Sigmoid colon (tissue), 7 donors: Measurements from ENCODE around the gene TGFBR2. TPM values are rescaled to one million over a fixed set of nuclear protein-coding genes. Genes with fewer than 3 reads are reported as not detected.

Experiments used
- DNase-seq: peaks from one replicate; pipeline ENCODE4 v3.0.0-alpha.2; 2019
- H3K27ac ChIP-seq, 4 donors: fragments of 200-600 bp; sonication (generic); one replicate each; pipeline ENCODE4 v1.5.1; 2016 to 2019; ENCODE audit warnings: mild to moderate bottlenecking in 1 of 4
- H3K27me3 ChIP-seq, 3 donors: fragments of 200-600 bp; sonication (generic); one replicate each; pipeline ENCODE4 v1.5.1; 2019; ENCODE audit warnings: mild to moderate bottlenecking in 1 of 3
- H3K36me3 ChIP-seq, 4 donors: fragments of 200-600 bp; sonication (generic); one replicate each; pipeline ENCODE4 v1.5.1; 2016 to 2019
- H3K4me1 ChIP-seq, 4 donors: fragments of 200-600 bp; sonication (generic); one replicate each; pipeline ENCODE4 v1.5.1; 2017 to 2019
- H3K4me3 ChIP-seq, 4 donors: fragments of 200-600 bp; sonication (generic); one replicate each; pipeline ENCODE4 v1.5.1; 2017 to 2019; ENCODE audit warnings: mild to moderate bottlenecking in 2 of 4, moderate library complexity in 1 of 4
- H3K9me3 ChIP-seq, 4 donors: fragments of 200-600 bp in 3 of 4; sonication (generic) in 3 of 4; one replicate each; pipeline versions ENCODE4 v1.5.1 to v1.6.1; 2013 to 2019
- CTCF ChIP-seq, 4 experiments: fragments of 450-650 bp in 3 of 4; fragments of 200-600 bp in 1 of 4; IDR thresholded peaks; one replicate each; pipeline ENCODE4 v1.5.1; 2016 to 2019; ENCODE audit warnings: antibody characterized with exemption in 4 of 4, mild to moderate bottlenecking in 3 of 4, moderate library complexity in 2 of 4
- EP300 ChIP-seq, 4 donors: sonication (generic); formaldehyde crosslinking; IDR thresholded peaks; one replicate each; pipeline ENCODE4 v1.6.1; 2017; ENCODE audit warnings: antibody characterized with exemption in 4 of 4
- POLR2A ChIP-seq, 2 donors: fragments of 450-650 bp; IDR thresholded peaks; one replicate each; pipeline ENCODE4 v1.6.1; 2016; ENCODE audit warnings: antibody characterized with exemption in 2 of 2, mild to moderate bottlenecking in 2 of 2, moderate library complexity in 2 of 2
- POLR2AphosphoS5 ChIP-seq, 4 donors: sonication (generic); formaldehyde crosslinking; IDR thresholded peaks; one replicate each; pipeline ENCODE4 v1.6.1; 2017; ENCODE audit warnings: antibody characterized with exemption in 4 of 4
- WGBS, 2 donors: extraction: QIAGEN DNeasy Blood & Tissue Kit; methylation state at CpG; one replicate each; pipeline ENCODE4 v1.1.7; 2013; 5-methylcytosine and 5-hydroxymethylcytosine counted together
- intact Hi-C: fragments of 100-400 bp; cut with DNase I; formaldehyde crosslinking; loops from one replicate; pipeline ENCODE4 v1.15.1; 2023
- polyA plus RNA-seq, 3 donors: library from polyadenylated mRNA; stranded (reverse); fragments of 200-250 nt; gene quantifications; one replicate each; pipeline ENCODE4 v1.2.3, GENCODE V29; 2013
- total RNA-seq, 4 donors: library from RNA; depleted of rRNA; stranded (reverse); fragments of >200 nt; gene quantifications; one replicate each; pipeline ENCODE4 v1.1.0, GENCODE V29; 2016
- donor health status: healthy with polysubstance abuse.
- donor health status: Bipolar disorder and iron deficiency.
- donor health status: healthy.

Gene TGFBR2
- total and polyA plus RNA-seq, 7 donors: 9.9 to 243 (median 215) TPM

GRCh38 chr3:30608598-30608947 is 2.2 kb downstream of the TGFBR2 start:
- no peak for DNase-seq
- no peaks in the 10 kb centered on the region for H3K27me3 ChIP-seq
- no peaks in the 10 kb centered on the region for H3K36me3 ChIP-seq
- H3K27ac ChIP-seq: peak overlapping the region; percentile 95 to 99 (median 98)
- no peaks in the 10 kb centered on the region for H3K9me3 ChIP-seq
- intact Hi-C loops: loop anchor here (5.0 to 10.0 kb wide), 2 partner anchors 496 to 564 kb away; no protein-coding TSS in a partner anchor
- no peak for TF ChIP-seq CTCF (IDR thresholded peaks at IDR 0.05)
- peak overlapping the region; percentile 80 to 96 (median 92) for H3K4me3 ChIP-seq
- peaks cover 0 to 71% (median 41%) of the 10 kb centered on the region in 4 donors for H3K4me1 ChIP-seq
- 37 to 51% methylated on average over 2 of the region's 2 CpGs for WGBS, 2 donors

GRCh38 chr3:30609930-30610701 is 3.7 kb downstream of the TGFBR2 start:
- H3K36me3 ChIP-seq: no peaks in the 10 kb centered on the region
- WGBS, 2 donors: 70 to 75% methylated on average over 4 of the region's 4 CpGs
- H3K9me3 ChIP-seq: no peaks in the 10 kb centered on the region
- peaks cover 0 to 79% (median 56%) of the 10 kb centered on the region in 4 donors for H3K4me1 ChIP-seq
- peak overlapping the region in 3 of 4 donors; percentile 1 to 96 (median 95) for H3K4me3 ChIP-seq
- TF ChIP-seq POLR2A (IDR thresholded peaks at IDR 0.05) (no peak), CTCF (IDR thresholded peaks at IDR 0.05) (no peak), POLR2AphosphoS5 (IDR thresholded peaks at IDR 0.05) (no peak), EP300 (IDR thresholded peaks at IDR 0.05) (no peak)
- H3K27me3 ChIP-seq: no peaks in the 10 kb centered on the region
- H3K27ac ChIP-seq: peak overlapping the region; percentile 95 to 99 (median 98)
- DNase-seq: no peak
- intact Hi-C loops: loop anchor here (5.0 to 10.0 kb wide), 2 partner anchors 498 to 565 kb away; no protein-coding TSS in a partner anchor

- no peaks in the 10 kb centered on the region for H3K9me3 ChIP-seq
- peak overlapping the region in 2 of 4 donors; percentile 2 to 95 for H3K4me3 ChIP-seq
- H3K36me3 ChIP-seq: no peaks in the 10 kb centered on the region
- WGBS, 2 donors: 40 to 66% methylated on average over 3 of the region's 3 CpGs
- H3K4me1 ChIP-seq: peaks cover 0 to 80% (median 58%) of the 10 kb centered on the region in 4 donors
- TF ChIP-seq EP300 (IDR thresholded peaks at IDR 0.05) (no peak), CTCF (IDR thresholded peaks at IDR 0.05) (no peak), POLR2AphosphoS5 (IDR thresholded peaks at IDR 0.05) (no peak), POLR2A (IDR thresholded peaks at IDR 0.05) (no peak)
- peak overlapping the region; percentile 95 to 99 (median 98) for H3K27ac ChIP-seq
- no peaks in the 10 kb centered on the region for H3K27me3 ChIP-seq
- intact Hi-C loops: no loop called here
- DNase-seq: no peak
Observed at GRCh38 chr3:30610702-30611368, 4.4 kb downstream of the TGFBR2 start.

GRCh38 chr3:30611613-30612436 is 5.4 kb downstream of the TGFBR2 start:
- intact Hi-C loops: no loop called here
- 53 to 85% methylated on average over 7 of the region's 7 CpGs for WGBS, 2 donors
- H3K27ac ChIP-seq: peak overlapping the region; percentile 95 to 99 (median 98)

More at GRCh38 chr3:30611613-30612436, 5.4 kb downstream of the TGFBR2 start:
- Histone ChIP-seq H3K4me1 (peaks cover 0 to 88% (median 66%) of the 10 kb centered on the region in 4 donors), H3K4me3 (peak overlapping the region in 2 of 4 donors; percentile 9 to 95), H3K27me3 (no peaks in the 10 kb centered on the region), H3K9me3 (no peaks in the 10 kb centered on the region), H3K36me3 (no peaks in the 10 kb centered on the region)
- no peak for DNase-seq
- TF ChIP-seq EP300 (IDR thresholded peaks at IDR 0.05) (no peak), POLR2AphosphoS5 (IDR thresholded peaks at IDR 0.05) (peak in 1 of 4 donors; percentile 25)
